Uterus (tissue), 2 donors: ENCODE results near the gene HCN4.

Experiments used
- CTCF ChIP-seq, 4 experiments: fragments of 200-600 bp in 2 of 4; fragments of 450-650 bp in 2 of 4; sonication (generic) in 2 of 4; IDR thresholded peaks; one replicate each; pipeline ENCODE4 v1.5.1; 2016 to 2019; ENCODE audit warnings: antibody characterized with exemption in 4 of 4, mild to moderate bottlenecking in 2 of 4, moderate library complexity in 1 of 4
- POLR2A ChIP-seq, 2 donors: fragments of 450-650 bp; IDR thresholded peaks; one replicate each; pipeline ENCODE4 v1.6.1; 2016; ENCODE audit warnings: antibody characterized with exemption in 2 of 2, mild to moderate bottlenecking in 1 of 2, moderate library complexity in 1 of 2

GRCh38 chr15:73329501-73330200 is 39.1 kb downstream of the HCN4 start:
- TF ChIP-seq CTCF (IDR thresholded peaks at IDR 0.05) (no peak), POLR2A (IDR thresholded peaks at IDR 0.05) (no peak)
